Calu3 (cell line): ENCODE results near the gene CRTAC1. TPM values are rescaled to one million over a fixed set of nuclear protein-coding genes. Genes with fewer than 3 reads are reported as not detected.

ENCODE experiments used
- BruUV-seq: library from RNA; stranded (reverse); fragments of 400-500 nt; replicated peaks from 2 replicates; lab custom pipeline; 2021; lab: Mats Ljungman, UMichigan
- CTCF ChIA-PET: fragments of 300-600 bp; sonication (Branson Sonifier 250); formaldehyde crosslinking; loops from one replicate; lab custom pipeline; 2022; ENCODE audit warnings: antibody characterized with exemption; lab: Charles Lee
- DNase-seq: peaks from one replicate; pipeline ENCODE4 v3.0.0; 2022
- H3K27ac Mint-ChIP-seq: one replicate; pipeline ENCODE4 v1.8.0; 2022; ENCODE audit warnings: mixed read lengths; ENCODE audit not compliant: unreplicated experiment
- H3K27me3 Mint-ChIP-seq: one replicate; pipeline ENCODE4 v1.8.0; 2022; ENCODE audit warnings: mixed read lengths; ENCODE audit not compliant: unreplicated experiment
- H3K36me3 Mint-ChIP-seq: one replicate; pipeline ENCODE4 v1.8.0; 2022; ENCODE audit warnings: mild to moderate bottlenecking, moderate library complexity, mixed read lengths; ENCODE audit not compliant: insufficient read depth, unreplicated experiment
- H3K4me1 Mint-ChIP-seq: one replicate; pipeline ENCODE4 v1.8.0; 2022; ENCODE audit warnings: mild to moderate bottlenecking, low read depth, mixed read lengths; ENCODE audit not compliant: unreplicated experiment
- H3K4me3 Mint-ChIP-seq: one replicate; pipeline ENCODE4 v1.8.0; 2022; ENCODE audit warnings: mild to moderate bottlenecking, low read depth, moderate library complexity, mixed read lengths; ENCODE audit not compliant: unreplicated experiment
- H3K9me3 Mint-ChIP-seq: one replicate; pipeline ENCODE4 v1.8.0; 2022; ENCODE audit warnings: low read depth, mixed read lengths; ENCODE audit not compliant: unreplicated experiment
- intact Hi-C: fragments of 100-400 bp; cut with micrococcal nuclease; formaldehyde crosslinking; loops from one replicate; pipeline ENCODE4 v1.10.0; 2022; ENCODE audit not compliant: unreplicated experiment
- total RNA-seq: library from RNA; stranded (reverse); gene quantifications from 2 replicates; pipeline ENCODE4 v1.2.3, GENCODE V29; 2022
- TF ChIP-seq, protein P1 (sequence below): fragments of 200-600 bp; IDR thresholded peaks from one replicate; pipeline ENCODE4 v1.8.0; 2022; ENCODE audit warnings: antibody characterized with exemption; ENCODE audit not compliant: unreplicated experiment

Gene CRTAC1
- total RNA-seq, 1 experiment from 2014 or later: not detected

DNA sequence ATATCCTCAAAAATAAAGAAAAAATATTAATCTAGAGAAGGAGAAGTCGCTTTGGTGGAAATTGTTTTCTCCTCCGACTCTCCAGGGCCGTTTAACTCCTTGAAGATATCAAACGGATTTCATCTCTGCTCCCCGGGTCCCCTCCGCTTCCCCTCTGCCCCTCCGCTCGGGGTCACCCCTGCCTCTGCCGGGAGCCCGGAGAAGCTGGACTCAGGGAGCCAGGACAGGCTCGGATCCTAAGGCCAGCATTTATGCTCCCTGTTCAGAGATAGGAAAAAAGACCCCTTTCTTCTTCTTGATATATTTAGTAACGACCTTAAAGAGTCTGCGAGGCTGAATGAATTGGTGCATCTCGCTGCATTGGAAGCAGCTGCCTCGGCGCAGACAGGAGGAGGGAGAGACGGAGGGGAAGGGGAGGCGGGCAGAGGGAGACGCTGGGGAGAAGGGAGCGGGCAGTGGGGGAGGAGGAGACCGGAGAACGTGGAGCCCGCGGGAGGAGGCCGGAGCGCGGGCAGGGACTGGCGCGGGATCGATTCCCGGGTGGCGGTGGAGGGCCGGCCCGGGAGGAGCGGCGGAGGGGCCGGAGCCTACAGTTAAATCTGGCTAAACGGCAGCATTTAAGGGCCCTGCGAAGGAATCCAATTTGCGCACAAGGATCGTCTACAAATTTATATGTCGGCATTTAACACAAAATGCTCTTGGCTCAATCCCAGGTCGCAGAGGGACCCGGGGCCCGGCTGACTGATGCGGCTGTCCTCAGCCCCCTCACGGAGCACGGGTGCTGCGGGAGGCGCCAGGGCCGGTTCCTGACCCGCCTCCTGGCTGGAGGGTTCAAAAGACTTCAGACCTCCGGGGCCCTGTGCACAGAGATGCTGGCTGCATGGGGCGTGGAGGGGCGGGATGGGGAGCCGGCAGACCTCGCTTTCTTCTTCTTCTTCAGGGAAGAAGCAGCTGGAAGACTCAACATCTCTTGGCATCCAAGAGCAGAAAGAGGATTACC, 55.6 kb downstream of the CRTAC1 start:
- H3K27me3 Mint-ChIP-seq: peaks cover 88% of the 10 kb centered on the region
- TF ChIP-seq, protein P1, sequence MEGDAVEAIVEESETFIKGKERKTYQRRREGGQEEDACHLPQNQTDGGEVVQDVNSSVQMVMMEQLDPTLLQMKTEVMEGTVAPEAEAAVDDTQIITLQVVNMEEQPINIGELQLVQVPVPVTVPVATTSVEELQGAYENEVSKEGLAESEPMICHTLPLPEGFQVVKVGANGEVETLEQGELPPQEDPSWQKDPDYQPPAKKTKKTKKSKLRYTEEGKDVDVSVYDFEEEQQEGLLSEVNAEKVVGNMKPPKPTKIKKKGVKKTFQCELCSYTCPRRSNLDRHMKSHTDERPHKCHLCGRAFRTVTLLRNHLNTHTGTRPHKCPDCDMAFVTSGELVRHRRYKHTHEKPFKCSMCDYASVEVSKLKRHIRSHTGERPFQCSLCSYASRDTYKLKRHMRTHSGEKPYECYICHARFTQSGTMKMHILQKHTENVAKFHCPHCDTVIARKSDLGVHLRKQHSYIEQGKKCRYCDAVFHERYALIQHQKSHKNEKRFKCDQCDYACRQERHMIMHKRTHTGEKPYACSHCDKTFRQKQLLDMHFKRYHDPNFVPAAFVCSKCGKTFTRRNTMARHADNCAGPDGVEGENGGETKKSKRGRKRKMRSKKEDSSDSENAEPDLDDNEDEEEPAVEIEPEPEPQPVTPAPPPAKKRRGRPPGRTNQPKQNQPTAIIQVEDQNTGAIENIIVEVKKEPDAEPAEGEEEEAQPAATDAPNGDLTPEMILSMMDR: no peak
- DNase-seq: no peak
- no peaks in the 10 kb centered on the region for H3K9me3 Mint-ChIP-seq
- no TSS peak for BruUV-seq
- H3K4me1 Mint-ChIP-seq: no peaks in the 10 kb centered on the region
- H3K27ac Mint-ChIP-seq: no peak overlapping the region
- intact Hi-C loops: no loop called here
- no peaks in the 10 kb centered on the region for H3K36me3 Mint-ChIP-seq
- no peak overlapping the region for H3K4me3 Mint-ChIP-seq
- CTCF ChIA-PET: no interaction called here

DNA sequence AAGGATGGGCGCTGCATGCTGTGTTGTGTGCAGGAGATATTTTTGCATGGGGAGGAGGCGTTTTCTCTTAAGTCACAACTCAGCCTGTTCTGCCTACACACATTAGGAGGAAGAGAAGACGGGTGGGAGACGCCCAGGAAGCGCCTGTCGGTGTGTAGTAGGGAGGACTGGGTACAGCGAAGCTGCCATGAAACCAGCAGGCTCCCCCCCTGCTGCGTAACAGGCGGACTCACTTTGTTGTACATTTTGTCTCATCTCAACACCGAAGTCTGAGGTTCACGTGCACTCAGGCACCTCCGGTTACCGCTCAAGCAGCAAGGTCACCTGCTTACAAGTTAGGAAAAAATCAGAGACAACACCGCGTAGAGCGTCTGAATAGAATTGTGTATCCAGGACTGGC, 56.3 kb downstream of the CRTAC1 start:
- Mint-ChIP-seq H3K4me1 (no peaks in the 10 kb centered on the region), H3K36me3 (no peaks in the 10 kb centered on the region), H3K27ac (no peak overlapping the region), H3K27me3 (peaks cover 92% of the 10 kb centered on the region), H3K9me3 (no peaks in the 10 kb centered on the region), H3K4me3 (no peak overlapping the region)
- TF ChIP-seq, protein P1: no peak
- CTCF ChIA-PET: no interaction called here
- intact Hi-C loops: no loop called here
- BruUV-seq: no TSS peak
- no peak for DNase-seq

DNA sequence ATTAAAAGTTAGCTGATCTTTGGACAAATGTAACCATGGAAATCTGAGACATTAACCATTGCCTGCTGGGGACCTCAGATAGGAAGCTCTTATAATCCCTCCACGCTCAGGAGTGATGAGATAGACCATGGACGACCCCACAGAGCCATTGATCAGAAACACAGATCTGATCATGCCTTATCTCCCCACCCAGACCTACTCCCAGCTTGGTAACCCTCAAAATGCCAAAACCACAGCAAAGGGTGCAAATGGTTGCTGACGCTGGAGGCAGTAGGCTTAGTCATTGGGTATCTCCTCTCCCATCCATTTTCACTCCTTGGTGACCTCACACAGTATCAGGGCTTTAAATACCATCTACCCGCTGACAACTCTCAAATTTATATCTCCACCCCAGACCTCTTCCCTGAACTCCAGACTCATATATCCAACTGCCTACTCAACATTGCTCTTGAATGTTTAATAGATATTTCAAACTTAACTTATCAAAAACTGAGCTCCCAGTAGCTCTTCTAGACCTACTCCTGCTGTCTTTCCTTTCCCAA, 60.8 kb downstream of the CRTAC1 start:
- H3K4me3 Mint-ChIP-seq: no peak overlapping the region
- H3K27me3 Mint-ChIP-seq: peaks cover 96% of the 10 kb centered on the region
- H3K9me3 Mint-ChIP-seq: no peaks in the 10 kb centered on the region
- intact Hi-C loops: no loop called here
- TF ChIP-seq, protein P1: no peak
- no TSS peak for BruUV-seq
- H3K36me3 Mint-ChIP-seq: no peaks in the 10 kb centered on the region
- CTCF ChIA-PET: no interaction called here
- no peak overlapping the region for H3K27ac Mint-ChIP-seq
- no peaks in the 10 kb centered on the region for H3K4me1 Mint-ChIP-seq
- no peak for DNase-seq

DNA sequence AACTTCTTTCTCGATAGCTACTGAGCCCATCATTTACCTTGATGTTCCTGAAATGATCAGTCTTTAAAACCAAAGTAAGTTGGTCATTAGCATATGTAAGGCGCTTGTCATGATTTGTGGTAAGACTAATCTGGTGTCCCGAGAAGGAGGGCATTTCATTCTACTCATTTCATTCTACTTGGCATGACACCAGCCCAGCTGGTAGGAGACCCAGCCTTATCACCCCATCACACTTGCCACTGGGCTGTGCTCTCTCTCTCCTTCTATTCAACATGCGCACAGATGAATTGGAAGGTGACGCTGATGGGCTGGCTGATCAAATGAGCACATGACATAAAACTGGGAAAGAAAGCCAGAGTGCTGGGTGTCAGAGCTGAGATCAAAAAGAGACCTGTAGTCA, 65.7 kb downstream of the CRTAC1 start:
- H3K9me3 Mint-ChIP-seq: no peaks in the 10 kb centered on the region
- no peak overlapping the region for H3K4me3 Mint-ChIP-seq
- H3K27me3 Mint-ChIP-seq: peaks cover 100% of the 10 kb centered on the region
- H3K36me3 Mint-ChIP-seq: no peaks in the 10 kb centered on the region
- TF ChIP-seq, protein P1: no peak
- H3K27ac Mint-ChIP-seq: no peak overlapping the region
- no peaks in the 10 kb centered on the region for H3K4me1 Mint-ChIP-seq
- BruUV-seq: no TSS peak
- CTCF ChIA-PET: no interaction called here
- DNase-seq: no peak
- intact Hi-C loops: no loop called here
